Mucosa of descending colon (tissue), 3 donors: ENCODE data around the gene FLYWCH1. TPM values are rescaled to one million over a fixed set of nuclear protein-coding genes. Genes with fewer than 3 reads are reported as not detected.

Experiments
- ATAC-seq: fragments of 200-7000 bp; cut with Tn5 transposase; one replicate; pipeline ENCODE4 v1.9.1; 2020; ENCODE audit warnings: mild to moderate bottlenecking, moderate library complexity
- DNase-seq, 3 donors: peaks; one replicate each; pipeline ENCODE4 v3.0.0-alpha.2; 2020
- H3K36me3 ChIP-seq: fragments of 200-600 bp; one replicate; pipeline ENCODE4 v1.8.0; 2021; ENCODE audit warnings: low read depth, mild to moderate bottlenecking
- H3K4me1 ChIP-seq: fragments of 200-600 bp; one replicate; pipeline ENCODE4 v1.8.0; 2021; ENCODE audit warnings: low read depth, mild to moderate bottlenecking
- H3K4me3 ChIP-seq: fragments of 200-600 bp; one replicate; pipeline ENCODE4 v1.8.0; 2021; ENCODE audit warnings: mild to moderate bottlenecking
- H3K9me3 ChIP-seq: fragments of 200-600 bp; one replicate; pipeline ENCODE4 v1.8.0; 2021; ENCODE audit warnings: mild to moderate bottlenecking
- intact Hi-C, 2 donors: fragments of 100-400 bp; cut with DNase I in 1 of 2; cut with micrococcal nuclease in 1 of 2; formaldehyde crosslinking; loops; one replicate each; pipeline versions ENCODE4 v1.11.0 to v1.11.1; 2022; cut with DNase I, micrococcal nuclease
- total RNA-seq, 3 donors: library from RNA; stranded (reverse); fragmentation: NEBNext Ultra II Directional in 2 of 3; extraction: Animal tissue kit (Norgen Biotek cat#: 25700) in 2 of 3; gene quantifications; one replicate each; pipeline versions ENCODE4 v1.2.1 to v1.2.4, GENCODE V29; 2021 to 2023
- TF ChIP-seq, protein P1 (sequence below): fragments of 200-600 bp; IDR thresholded peaks from one replicate; pipeline ENCODE4 v1.8.0; 2022; ENCODE audit warnings: antibody characterized with exemption, mild to moderate bottlenecking
- donor health status: DM: no; HTN: no; CAD: no; lungs with moderate emphysema.
- donor health status: DM: no; HTN: no; CAD: no.
- donor health status: DM: no; HTN: yes; CAD: no.

FLYWCH1 gene
- total RNA-seq, 3 donors from 2014 or later = 26.6 to 46.0 (median 34.3) TPM

DNA sequence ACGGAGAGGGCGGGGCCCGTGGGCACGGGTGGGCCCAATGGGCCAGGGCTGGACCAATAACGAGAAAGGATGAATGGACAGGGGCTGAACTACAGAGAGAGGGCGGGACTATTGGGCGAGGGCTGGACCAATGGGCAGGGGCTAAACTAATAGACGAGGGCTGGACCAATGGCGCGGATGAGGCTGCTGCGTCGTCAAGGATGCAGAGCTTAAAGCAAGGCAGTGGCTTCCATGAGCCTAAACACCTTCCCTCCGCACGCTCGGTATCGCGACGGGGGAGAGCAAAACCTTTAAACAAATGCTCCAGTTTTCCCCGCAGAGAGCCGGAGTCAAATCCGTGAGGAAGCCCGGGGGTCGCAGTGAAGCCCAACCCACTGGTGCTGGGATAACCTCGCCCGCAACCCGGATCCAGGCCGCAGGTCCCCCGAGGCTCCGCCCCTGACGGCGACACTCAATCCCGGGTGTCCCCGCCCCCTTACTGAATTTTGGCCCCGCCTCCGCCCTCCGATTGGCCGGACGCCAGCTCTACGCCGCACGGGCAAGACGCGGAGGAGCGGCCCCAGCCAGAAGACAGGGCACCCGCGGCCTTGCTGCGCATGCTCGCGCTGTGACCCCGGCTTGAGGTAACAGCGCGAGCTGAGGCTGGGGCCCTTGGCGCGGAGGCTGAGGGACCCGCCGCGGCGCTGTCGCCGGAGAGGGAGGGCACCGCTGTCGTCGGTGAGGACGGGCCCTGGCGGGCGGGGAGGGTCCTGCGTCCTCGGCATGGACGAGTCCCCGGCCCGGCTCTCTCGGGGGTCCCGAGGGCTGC, 28.9 kb upstream of the FLYWCH1 start, which contains the start of gene FLYWCH2:
TSS of gene FLYWCH2 (plus strand) at position 566 of the 808 bp plus-strand sequence. CDS start 13,235 bp downstream, outside the sequence.
- intact Hi-C loops = no loop called here
- Histone ChIP-seq H3K4me3 (peak within 1 kb of the TSS; percentile 73), H3K4me1 (peaks cover 6% of the 10 kb centered on the region), H3K9me3 (no peaks in the 10 kb centered on the region), H3K36me3 (no peaks in the 10 kb centered on the region)
- TF ChIP-seq, protein P1, sequence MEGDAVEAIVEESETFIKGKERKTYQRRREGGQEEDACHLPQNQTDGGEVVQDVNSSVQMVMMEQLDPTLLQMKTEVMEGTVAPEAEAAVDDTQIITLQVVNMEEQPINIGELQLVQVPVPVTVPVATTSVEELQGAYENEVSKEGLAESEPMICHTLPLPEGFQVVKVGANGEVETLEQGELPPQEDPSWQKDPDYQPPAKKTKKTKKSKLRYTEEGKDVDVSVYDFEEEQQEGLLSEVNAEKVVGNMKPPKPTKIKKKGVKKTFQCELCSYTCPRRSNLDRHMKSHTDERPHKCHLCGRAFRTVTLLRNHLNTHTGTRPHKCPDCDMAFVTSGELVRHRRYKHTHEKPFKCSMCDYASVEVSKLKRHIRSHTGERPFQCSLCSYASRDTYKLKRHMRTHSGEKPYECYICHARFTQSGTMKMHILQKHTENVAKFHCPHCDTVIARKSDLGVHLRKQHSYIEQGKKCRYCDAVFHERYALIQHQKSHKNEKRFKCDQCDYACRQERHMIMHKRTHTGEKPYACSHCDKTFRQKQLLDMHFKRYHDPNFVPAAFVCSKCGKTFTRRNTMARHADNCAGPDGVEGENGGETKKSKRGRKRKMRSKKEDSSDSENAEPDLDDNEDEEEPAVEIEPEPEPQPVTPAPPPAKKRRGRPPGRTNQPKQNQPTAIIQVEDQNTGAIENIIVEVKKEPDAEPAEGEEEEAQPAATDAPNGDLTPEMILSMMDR = no peak
- peak; percentile 95 for ATAC-seq
- peak; percentile 99 to 100 (median 100) for DNase-seq

DNA sequence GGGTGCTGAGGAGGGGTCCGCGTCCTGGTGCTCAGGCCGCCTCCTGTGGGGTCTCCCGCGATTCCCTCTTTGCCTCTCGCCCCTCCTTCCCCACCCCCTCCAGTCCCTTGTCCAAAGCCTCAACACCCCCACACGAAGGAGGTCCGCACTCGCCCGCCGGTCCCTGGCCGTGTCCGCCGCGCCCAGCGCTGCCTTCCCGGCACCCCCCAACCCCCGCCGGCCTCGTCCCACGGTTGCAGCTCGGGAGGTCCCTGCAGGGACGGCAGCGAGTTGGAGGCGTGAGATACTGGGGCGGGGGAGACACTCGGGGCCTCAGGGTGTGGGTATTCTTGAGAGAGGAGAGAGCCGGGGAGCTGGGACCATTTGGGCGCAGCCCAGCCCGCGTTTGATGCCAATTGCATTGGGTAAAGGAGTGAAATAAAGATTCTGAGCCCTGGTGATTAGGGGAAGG, 28.2 kb upstream of the FLYWCH1 start:
- no peaks in the 10 kb centered on the region for H3K36me3 ChIP-seq
- intact Hi-C loops = no loop called here
- no peaks in the 10 kb centered on the region for H3K9me3 ChIP-seq
- H3K4me1 ChIP-seq = peaks cover 6% of the 10 kb centered on the region
- peak overlapping the region; percentile 73 for H3K4me3 ChIP-seq
- TF ChIP-seq, protein P1 = no peak
- ATAC-seq (peak; percentile 2), DNase-seq (peak in 2 of 3 donors; percentile 37 to 70)

DNA sequence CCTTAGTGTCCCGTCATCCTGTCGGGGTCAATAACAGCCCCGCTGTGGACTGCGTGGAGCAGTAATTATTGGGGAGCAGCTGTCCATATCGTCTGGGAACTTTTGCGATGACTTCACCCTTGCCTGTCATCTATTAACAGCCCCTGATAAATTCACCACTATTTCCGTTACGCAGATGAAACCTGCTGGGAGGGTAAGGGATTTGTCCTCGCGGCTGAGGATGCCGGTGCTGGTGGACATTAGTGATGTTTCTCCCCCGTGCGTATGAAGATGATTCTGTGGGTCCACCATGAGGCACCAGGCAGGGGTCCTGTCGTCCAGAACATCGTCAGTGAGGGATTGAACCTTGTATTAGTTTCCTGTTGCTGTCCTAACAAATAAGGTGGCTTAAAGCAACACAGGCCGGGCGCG, 27.7 kb upstream of the FLYWCH1 start:
- no peak for DNase-seq
- TF ChIP-seq, protein P1 = no peak

DNA sequence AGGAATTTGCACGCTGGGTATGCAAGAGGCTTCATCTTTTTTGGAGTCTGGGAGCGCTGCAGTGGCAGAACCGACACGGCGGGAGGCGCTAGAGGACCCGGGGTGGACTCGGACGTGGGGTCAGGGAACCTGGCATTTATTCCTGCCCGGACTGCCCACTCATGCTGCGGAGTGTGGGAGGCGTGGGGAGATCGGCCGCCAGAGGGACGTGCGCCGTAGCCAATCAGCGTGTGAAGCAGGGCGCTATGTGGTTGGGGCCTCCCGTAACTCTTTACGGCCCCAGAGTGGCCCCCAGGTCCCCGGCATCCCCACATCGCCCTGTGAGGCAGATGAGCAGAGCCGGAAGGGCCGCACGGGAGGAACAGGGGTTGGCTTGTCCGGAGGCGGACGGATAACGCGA, 17.5 kb upstream of the FLYWCH1 start:
- intact Hi-C loops = no loop called here
- TF ChIP-seq, protein P1 = no peak
- no peak overlapping the region for H3K4me3 ChIP-seq
- H3K9me3 ChIP-seq = no peaks in the 10 kb centered on the region
- H3K4me1 ChIP-seq = no peaks in the 10 kb centered on the region
- DNase-seq (no peak), ATAC-seq (no peak)
- H3K36me3 ChIP-seq = no peaks in the 10 kb centered on the region

More for the DNA sequence above, 27.7 kb upstream of the FLYWCH1 start:
- ATAC-seq = no peak
- Histone ChIP-seq H3K36me3 (no peaks in the 10 kb centered on the region), H3K4me1 (peaks cover 6% of the 10 kb centered on the region), H3K9me3 (no peaks in the 10 kb centered on the region), H3K4me3 (no peak overlapping the region)
- intact Hi-C loops = no loop called here

DNA sequence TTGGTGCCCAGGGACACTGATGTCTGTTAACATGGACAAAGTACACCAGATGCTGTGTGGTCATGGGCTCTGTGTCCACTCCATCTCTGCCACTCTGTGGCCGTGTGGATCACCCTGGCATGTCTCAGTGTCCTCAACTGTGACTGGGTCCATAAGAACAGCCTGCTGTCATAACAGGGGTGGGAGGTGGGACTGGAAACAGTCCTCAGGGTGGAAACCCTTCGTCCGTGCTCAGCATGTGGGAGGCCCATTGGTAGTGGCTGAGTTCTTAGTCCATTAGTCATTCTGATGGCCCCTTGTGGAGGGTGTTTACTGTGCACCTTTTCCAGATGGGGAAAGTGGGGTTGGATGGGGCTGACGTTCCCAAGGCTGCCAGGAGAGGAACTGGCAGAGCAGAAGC, 15.9 kb upstream of the FLYWCH1 start:
- intact Hi-C loops = no loop called here
- ATAC-seq (no peak), DNase-seq (peak in 1 of 3 donors; percentile 7)
- no peaks in the 10 kb centered on the region for H3K4me1 ChIP-seq
- no peak overlapping the region for H3K4me3 ChIP-seq
- H3K9me3 ChIP-seq = no peaks in the 10 kb centered on the region
- H3K36me3 ChIP-seq = no peaks in the 10 kb centered on the region
- TF ChIP-seq, protein P1 = no peak
